Upper lobe of left lung (tissue), 6 donors: Measurements from ENCODE around the gene ZNF438. TPM values are rescaled to one million over a fixed set of nuclear protein-coding genes. Genes with fewer than 3 reads are reported as not detected.
A peak's percentile ranks its signal among the peaks of the same experiment; 100 is the strongest.

ENCODE experiments used
- ATAC-seq, 2 donors: fragments of 200-7000 bp; cut with Tn5 transposase; one replicate each; pipeline ENCODE4 v1.9.1; 2022; ENCODE audit warnings: mild to moderate bottlenecking in 2 of 2, moderate library complexity in 2 of 2; ENCODE audit not compliant: low FRiP score in 2 of 2
- DNase-seq, 2 donors: peaks; one replicate each; pipeline ENCODE4 v3.0.0-alpha.2; 2019 to 2020
- H3K27ac ChIP-seq, 4 donors: fragments of 200-600 bp; sonication (generic); one replicate each; pipeline ENCODE4 v1.5.1; 2016 to 2019
- H3K27me3 ChIP-seq, 4 donors: fragments of 200-600 bp; sonication (generic); one replicate each; pipeline ENCODE4 v1.5.1; 2017 to 2019
- H3K36me3 ChIP-seq, 4 donors: fragments of 200-600 bp; sonication (generic); one replicate each; pipeline ENCODE4 v1.5.1; 2016 to 2019
- H3K4me1 ChIP-seq, 4 donors: fragments of 200-600 bp; sonication (generic); one replicate each; pipeline ENCODE4 v1.5.1; 2018 to 2019
- H3K4me3 ChIP-seq, 4 donors: fragments of 200-600 bp; sonication (generic); one replicate each; pipeline ENCODE4 v1.5.1; 2017 to 2019; ENCODE audit warnings: mild to moderate bottlenecking in 2 of 4, moderate library complexity in 1 of 4
- H3K9me3 ChIP-seq, 4 donors: fragments of 200-600 bp; sonication (generic); one replicate each; pipeline ENCODE4 v1.5.1; 2018 to 2019
- CTCF ChIP-seq, 6 experiments: fragments of 450-650 bp in 4 of 6; fragments of 200-600 bp in 2 of 6; sonication (generic) in 2 of 6; IDR thresholded peaks; one replicate each; pipeline ENCODE4 v1.5.1; 2016 to 2019; ENCODE audit warnings: antibody characterized with exemption in 6 of 6
- EP300 ChIP-seq, 4 donors: sonication (generic); formaldehyde crosslinking; IDR thresholded peaks; one replicate each; pipeline ENCODE4 v1.5.1; 2017; ENCODE audit warnings: antibody characterized with exemption in 4 of 4, control low read depth in 2 of 4
- POLR2A ChIP-seq, 4 donors: fragments of 450-650 bp; IDR thresholded peaks; one replicate each; pipeline ENCODE4 v1.5.1; 2016 to 2017; ENCODE audit warnings: antibody characterized with exemption in 4 of 4, mild to moderate bottlenecking in 2 of 4
- POLR2AphosphoS5 ChIP-seq, 2 donors: sonication (generic); formaldehyde crosslinking; IDR thresholded peaks; one replicate each; pipeline ENCODE4 v1.5.1; 2017; ENCODE audit warnings: antibody characterized with exemption in 2 of 2
- WGBS, 2 donors: methylation state at CpG; one replicate each; pipeline ENCODE4 v1.1.5; 2017 to 2018; 5-methylcytosine and 5-hydroxymethylcytosine counted together
- total RNA-seq, 6 donors: library from RNA; depleted of rRNA in 4 of 6; stranded (reverse); fragments of >200 nt in 4 of 6; gene quantifications; one replicate each; pipeline versions ENCODE4 v1.1.0 to v1.2.1, GENCODE V29; 2016 to 2021
- donor health status: DM: no; HTN: no; CAD: no; lungs with moderate emphysema.
- donor health status: DM: no; HTN: yes; CAD: no; lungs with severe emphysema.

The ZNF438 gene
- total RNA-seq, 6 donors from 2014 or later, result 10.5 to 25.1 (median 13.7) TPM

- WGBS, 2 donors, result 83 to 89% methylated on average over 3 of the region's 3 CpGs
- DNase-seq, result no peak
- Histone ChIP-seq H3K4me1 (peaks cover 7 to 23% (median 9%) of the 10 kb centered on the region in 4 donors), H3K27me3 (no peaks in the 10 kb centered on the region), H3K9me3 (no peaks in the 10 kb centered on the region), H3K27ac (no peak overlapping the region), H3K36me3 (no peaks in the 10 kb centered on the region), H3K4me3 (no peak overlapping the region)
- TF ChIP-seq POLR2A (IDR thresholded peaks at IDR 0.05), result no peak
- no peak for TF ChIP-seq POLR2AphosphoS5 (IDR thresholded peaks at IDR 0.05)
- TF ChIP-seq EP300 (IDR thresholded peaks at IDR 0.05), result no peak
- no peak for ATAC-seq
Observed at GRCh38 chr10:31037749-31038148, 6.1 kb upstream of the ZNF438 start.

- Histone ChIP-seq H3K36me3 (no peaks in the 10 kb centered on the region), H3K4me1 (peaks cover 7 to 25% (median 12%) of the 10 kb centered on the region in 4 donors), H3K27me3 (no peaks in the 10 kb centered on the region), H3K9me3 (no peaks in the 10 kb centered on the region), H3K27ac (peak overlapping the region in 1 of 4 donors; percentile 13), H3K4me3 (no peak overlapping the region)
- no peak for DNase-seq
- peak; percentile 26 to 71 for TF ChIP-seq POLR2AphosphoS5 (IDR thresholded peaks at IDR 0.05)
- TF ChIP-seq EP300 (IDR thresholded peaks at IDR 0.05), result peak in 2 of 4 donors; percentile 23 to 60
- TF ChIP-seq CTCF (IDR thresholded peaks at IDR 0.05), result no peak
- 74 to 76% methylated on average over 4 of the region's 4 CpGs for WGBS, 2 donors
- ATAC-seq, result no peak
Observed at GRCh38 chr10:31036209-31036608, 4.5 kb upstream of the ZNF438 start.

- Histone ChIP-seq H3K4me1 (peaks cover 14 to 25% (median 20%) of the 10 kb centered on the region in 4 donors), H3K4me3 (no peak overlapping the region), H3K9me3 (no peaks in the 10 kb centered on the region), H3K27me3 (no peaks in the 10 kb centered on the region), H3K27ac (peak overlapping the region in 2 of 4 donors; percentile 13 to 60), H3K36me3 (no peaks in the 10 kb centered on the region)
- DNase-seq, result no peak
- TF ChIP-seq POLR2A (IDR thresholded peaks at IDR 0.05), result no peak
- no peak for TF ChIP-seq EP300 (IDR thresholded peaks at IDR 0.05)
- no peak for TF ChIP-seq POLR2AphosphoS5 (IDR thresholded peaks at IDR 0.05)
- TF ChIP-seq CTCF (IDR thresholded peaks at IDR 0.05), result no peak
- no peak for ATAC-seq
- 86 to 87% methylated on average over 1 of the region's 1 CpG for WGBS, 2 donors
Observed at GRCh38 chr10:31035266-31035798, 3.7 kb upstream of the ZNF438 start.

- H3K27ac ChIP-seq, result peak overlapping the region in 3 of 4 donors; percentile 51 to 100 (median 60)
- no peak for DNase-seq
Observed at GRCh38 chr10:31034098-31034909, 2.6 kb upstream of the ZNF438 start.

More at GRCh38 chr10:31034098-31034909, 2.6 kb upstream of the ZNF438 start:
- no peaks in the 10 kb centered on the region for H3K27me3 ChIP-seq
- no peak overlapping the region for H3K4me3 ChIP-seq
- H3K9me3 ChIP-seq, result no peaks in the 10 kb centered on the region
- H3K4me1 ChIP-seq, result peaks cover 17 to 31% (median 24%) of the 10 kb centered on the region in 4 donors
- TF ChIP-seq POLR2A (IDR thresholded peaks at IDR 0.05) (no peak), CTCF (IDR thresholded peaks at IDR 0.05) (no peak), EP300 (IDR thresholded peaks at IDR 0.05) (peak in 1 of 4 donors; percentile 34), POLR2AphosphoS5 (IDR thresholded peaks at IDR 0.05) (peak in 1 of 2 donors; percentile 21)
- no peak for ATAC-seq
- no peaks in the 10 kb centered on the region for H3K36me3 ChIP-seq
- WGBS, 2 donors, result 46 to 57% methylated on average over 2 of the region's 2 CpGs
